ENCODE measurements around the gene SSTR3. TPM values are rescaled to one million over a fixed set of nuclear protein-coding genes. Genes with fewer than 3 reads are reported as not detected.

The SSTR3 gene
- total and polyA plus RNA-seq, 9 of the 15 experiments (the other 6 are each of a cell fraction or from before 2014, with no cell fraction given) = 0.03 TPM; not detected in 8

DNA sequence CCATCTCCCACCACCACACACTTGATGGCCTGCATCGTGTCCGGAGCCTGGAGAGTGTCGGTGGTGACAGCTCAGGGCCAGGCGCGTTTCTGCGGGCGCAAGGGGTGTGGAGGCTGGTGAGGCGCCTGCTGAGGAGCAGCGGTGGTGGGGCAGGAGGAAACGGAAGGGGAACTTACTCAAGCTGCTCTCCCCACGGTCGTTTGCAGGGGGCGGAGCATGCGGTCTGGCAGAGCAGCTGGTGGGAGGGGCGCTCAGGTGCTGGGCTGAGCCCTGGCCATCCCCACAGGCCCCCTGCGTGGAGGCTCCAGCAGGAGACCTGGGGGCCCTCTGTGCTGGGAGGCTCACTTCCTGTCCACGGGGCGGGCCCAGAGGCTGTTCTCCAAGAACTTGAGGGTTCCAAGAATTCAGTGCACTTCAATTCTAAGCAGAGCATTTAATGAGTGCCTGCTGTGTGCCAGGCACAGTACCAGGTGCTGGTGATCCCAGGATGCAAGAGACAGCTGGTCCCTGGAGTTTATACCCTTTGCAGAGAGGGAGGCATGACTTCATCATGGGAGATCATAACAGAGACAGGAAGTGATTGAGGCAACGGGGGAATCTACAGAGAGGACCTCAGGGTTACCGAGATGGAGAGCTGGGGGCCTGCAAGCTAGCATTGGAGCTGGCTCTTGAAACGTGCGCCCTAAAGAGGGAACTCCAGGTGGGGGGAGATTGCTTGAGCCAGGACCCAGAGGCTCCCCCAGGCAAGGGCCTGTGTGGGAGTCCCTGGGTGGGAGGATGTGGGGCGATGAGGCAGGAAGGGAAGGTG, 32.0 kb upstream of the SSTR3 start, which contains the start of gene RAC2 (continued):
- TF ChIP-seq, protein P1, sequence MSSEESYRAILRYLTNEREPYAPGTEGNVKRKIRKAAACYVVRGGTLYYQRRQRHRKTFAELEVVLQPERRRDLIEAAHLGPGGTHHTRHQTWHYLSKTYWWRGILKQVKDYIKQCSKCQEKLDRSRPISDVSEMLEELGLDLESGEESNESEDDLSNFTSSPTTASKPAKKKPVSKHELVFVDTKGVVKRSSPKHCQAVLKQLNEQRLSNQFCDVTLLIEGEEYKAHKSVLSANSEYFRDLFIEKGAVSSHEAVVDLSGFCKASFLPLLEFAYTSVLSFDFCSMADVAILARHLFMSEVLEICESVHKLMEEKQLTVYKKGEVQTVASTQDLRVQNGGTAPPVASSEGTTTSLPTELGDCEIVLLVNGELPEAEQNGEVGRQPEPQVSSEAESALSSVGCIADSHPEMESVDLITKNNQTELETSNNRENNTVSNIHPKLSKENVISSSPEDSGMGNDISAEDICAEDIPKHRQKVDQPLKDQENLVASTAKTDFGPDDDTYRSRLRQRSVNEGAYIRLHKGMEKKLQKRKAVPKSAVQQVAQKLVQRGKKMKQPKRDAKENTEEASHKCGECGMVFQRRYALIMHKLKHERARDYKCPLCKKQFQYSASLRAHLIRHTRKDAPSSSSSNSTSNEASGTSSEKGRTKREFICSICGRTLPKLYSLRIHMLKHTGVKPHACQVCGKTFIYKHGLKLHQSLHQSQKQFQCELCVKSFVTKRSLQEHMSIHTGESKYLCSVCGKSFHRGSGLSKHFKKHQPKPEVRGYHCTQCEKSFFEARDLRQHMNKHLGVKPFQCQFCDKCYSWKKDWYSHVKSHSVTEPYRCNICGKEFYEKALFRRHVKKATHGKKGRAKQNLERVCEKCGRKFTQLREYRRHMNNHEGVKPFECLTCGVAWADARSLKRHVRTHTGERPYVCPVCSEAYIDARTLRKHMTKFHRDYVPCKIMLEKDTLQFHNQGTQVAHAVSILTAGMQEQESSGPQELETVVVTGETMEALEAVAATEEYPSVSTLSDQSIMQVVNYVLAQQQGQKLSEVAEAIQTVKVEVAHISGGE (CRISPR knock-in tag; IDR thresholded peaks at IDR 0.05) = peak in 1 of 3 experiments; percentile 81; a peak in 2 of 6 replicates
- TF ChIP-seq, protein P2, sequence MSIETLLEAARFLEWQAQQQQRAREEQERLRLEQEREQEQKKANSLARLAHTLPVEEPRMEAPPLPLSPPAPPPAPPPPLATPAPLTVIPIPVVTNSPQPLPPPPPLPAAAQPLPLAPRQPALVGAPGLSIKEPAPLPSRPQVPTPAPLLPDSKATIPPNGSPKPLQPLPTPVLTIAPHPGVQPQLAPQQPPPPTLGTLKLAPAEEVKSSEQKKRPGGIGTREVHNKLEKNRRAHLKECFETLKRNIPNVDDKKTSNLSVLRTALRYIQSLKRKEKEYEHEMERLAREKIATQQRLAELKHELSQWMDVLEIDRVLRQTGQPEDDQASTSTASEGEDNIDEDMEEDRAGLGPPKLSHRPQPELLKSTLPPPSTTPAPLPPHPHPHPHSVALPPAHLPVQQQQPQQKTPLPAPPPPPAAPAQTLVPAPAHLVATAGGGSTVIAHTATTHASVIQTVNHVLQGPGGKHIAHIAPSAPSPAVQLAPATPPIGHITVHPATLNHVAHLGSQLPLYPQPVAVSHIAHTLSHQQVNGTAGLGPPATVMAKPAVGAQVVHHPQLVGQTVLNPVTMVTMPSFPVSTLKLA (conservative IDR thresholded peaks at IDR 0.05) = peak in 1 of 2 experiments; percentile 65; a peak in 1 of 4 replicates
- TF ChIP-seq KDM1A (IDR thresholded peaks at IDR 0.05) (peak in 1 of 2 experiments; percentile 60; a peak in 2 of 4 replicates), ARID1B (IDR thresholded peaks at IDR 0.05) (0 out of 2 replicates have a peak, but pooled peaks have one; percentile 10), NR2C2 (CRISPR knock-in tag; IDR thresholded peaks at IDR 0.05) (no peak), NR2C2 (tag; IDR thresholded peaks at IDR 0.05) (no peak), KLF1 (tag; IDR thresholded peaks at IDR 0.05) (no peak), CBX2 (IDR thresholded peaks at IDR 0.05; ENCODE audit: insufficient read depth, low read length, poor library complexity, severe bottlenecking) (no peak), ZKSCAN8 (CRISPR knock-in tag; IDR thresholded peaks at IDR 0.05) (peak; percentile 100)
- TF ChIP-seq, protein P3, sequence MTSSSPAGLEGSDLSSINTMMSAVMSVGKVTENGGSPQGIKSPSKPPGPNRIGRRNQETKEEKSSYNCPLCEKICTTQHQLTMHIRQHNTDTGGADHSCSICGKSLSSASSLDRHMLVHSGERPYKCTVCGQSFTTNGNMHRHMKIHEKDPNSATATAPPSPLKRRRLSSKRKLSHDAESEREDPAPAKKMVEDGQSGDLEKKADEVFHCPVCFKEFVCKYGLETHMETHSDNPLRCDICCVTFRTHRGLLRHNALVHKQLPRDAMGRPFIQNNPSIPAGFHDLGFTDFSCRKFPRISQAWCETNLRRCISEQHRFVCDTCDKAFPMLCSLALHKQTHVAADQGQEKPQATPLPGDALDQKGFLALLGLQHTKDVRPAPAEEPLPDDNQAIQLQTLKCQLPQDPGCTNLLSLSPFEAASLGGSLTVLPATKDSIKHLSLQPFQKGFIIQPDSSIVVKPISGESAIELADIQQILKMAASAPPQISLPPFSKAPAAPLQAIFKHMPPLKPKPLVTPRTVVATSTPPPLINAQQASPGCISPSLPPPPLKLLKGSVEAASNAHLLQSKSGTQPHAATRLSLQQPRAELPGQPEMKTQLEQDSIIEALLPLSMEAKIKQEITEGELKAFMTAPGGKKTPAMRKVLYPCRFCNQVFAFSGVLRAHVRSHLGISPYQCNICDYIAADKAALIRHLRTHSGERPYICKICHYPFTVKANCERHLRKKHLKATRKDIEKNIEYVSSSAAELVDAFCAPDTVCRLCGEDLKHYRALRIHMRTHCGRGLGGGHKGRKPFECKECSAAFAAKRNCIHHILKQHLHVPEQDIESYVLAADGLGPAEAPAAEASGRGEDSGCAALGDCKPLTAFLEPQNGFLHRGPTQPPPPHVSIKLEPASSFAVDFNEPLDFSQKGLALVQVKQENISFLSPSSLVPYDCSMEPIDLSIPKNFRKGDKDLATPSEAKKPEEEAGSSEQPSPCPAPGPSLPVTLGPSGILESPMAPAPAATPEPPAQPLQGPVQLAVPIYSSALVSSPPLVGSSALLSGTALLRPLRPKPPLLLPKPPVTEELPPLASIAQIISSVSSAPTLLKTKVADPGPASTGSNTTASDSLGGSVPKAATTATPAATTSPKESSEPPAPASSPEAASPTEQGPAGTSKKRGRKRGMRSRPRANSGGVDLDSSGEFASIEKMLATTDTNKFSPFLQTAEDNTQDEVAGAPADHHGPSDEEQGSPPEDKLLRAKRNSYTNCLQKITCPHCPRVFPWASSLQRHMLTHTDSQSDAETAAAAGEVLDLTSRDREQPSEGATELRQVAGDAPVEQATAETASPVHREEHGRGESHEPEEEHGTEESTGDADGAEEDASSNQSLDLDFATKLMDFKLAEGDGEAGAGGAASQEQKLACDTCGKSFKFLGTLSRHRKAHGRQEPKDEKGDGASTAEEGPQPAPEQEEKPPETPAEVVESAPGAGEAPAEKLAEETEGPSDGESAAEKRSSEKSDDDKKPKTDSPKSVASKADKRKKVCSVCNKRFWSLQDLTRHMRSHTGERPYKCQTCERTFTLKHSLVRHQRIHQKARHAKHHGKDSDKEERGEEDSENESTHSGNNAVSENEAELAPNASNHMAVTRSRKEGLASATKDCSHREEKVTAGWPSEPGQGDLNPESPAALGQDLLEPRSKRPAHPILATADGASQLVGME (CRISPR knock-in tag; IDR thresholded peaks at IDR 0.05) = no peak
- TF ChIP-seq, protein P4, sequence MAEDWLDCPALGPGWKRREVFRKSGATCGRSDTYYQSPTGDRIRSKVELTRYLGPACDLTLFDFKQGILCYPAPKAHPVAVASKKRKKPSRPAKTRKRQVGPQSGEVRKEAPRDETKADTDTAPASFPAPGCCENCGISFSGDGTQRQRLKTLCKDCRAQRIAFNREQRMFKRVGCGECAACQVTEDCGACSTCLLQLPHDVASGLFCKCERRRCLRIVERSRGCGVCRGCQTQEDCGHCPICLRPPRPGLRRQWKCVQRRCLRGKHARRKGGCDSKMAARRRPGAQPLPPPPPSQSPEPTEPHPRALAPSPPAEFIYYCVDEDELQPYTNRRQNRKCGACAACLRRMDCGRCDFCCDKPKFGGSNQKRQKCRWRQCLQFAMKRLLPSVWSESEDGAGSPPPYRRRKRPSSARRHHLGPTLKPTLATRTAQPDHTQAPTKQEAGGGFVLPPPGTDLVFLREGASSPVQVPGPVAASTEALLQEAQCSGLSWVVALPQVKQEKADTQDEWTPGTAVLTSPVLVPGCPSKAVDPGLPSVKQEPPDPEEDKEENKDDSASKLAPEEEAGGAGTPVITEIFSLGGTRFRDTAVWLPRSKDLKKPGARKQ (CRISPR knock-in tag; IDR thresholded peaks at IDR 0.05) = no peak
- TF ChIP-seq, protein P5, sequence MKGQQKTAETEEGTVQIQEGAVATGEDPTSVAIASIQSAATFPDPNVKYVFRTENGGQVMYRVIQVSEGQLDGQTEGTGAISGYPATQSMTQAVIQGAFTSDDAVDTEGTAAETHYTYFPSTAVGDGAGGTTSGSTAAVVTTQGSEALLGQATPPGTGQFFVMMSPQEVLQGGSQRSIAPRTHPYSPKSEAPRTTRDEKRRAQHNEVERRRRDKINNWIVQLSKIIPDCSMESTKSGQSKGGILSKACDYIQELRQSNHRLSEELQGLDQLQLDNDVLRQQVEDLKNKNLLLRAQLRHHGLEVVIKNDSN (CRISPR knock-in tag; IDR thresholded peaks at IDR 0.05) = no peak

Data from K562 (cell line).